Activated CD8-positive, alpha-beta T cell treated with anti-CD3 and anti-CD28 coated beads for 36 hours (primary cell): Measurements from ENCODE around the gene SMIM31. TPM values are rescaled to one million over a fixed set of nuclear protein-coding genes. Genes with fewer than 3 reads are reported as not detected.

ENCODE experiments used
- ATAC-seq: fragments of 200-7000 bp; cut with Tn5 transposase; one replicate; pipeline ENCODE4 v1.10.0; 2021; ENCODE audit warnings: mild to moderate bottlenecking, moderate library complexity
- CTCF ChIA-PET: fragments of 350-600 bp; sonication (Branson Sonifier 250); formaldehyde crosslinking; loops from one replicate; lab custom pipeline; 2021; ENCODE audit warnings: antibody characterized with exemption; lab: Charles Lee
- POLR2A ChIA-PET: fragments of 350-600 bp; sonication (Branson Sonifier 250); formaldehyde crosslinking; loops from one replicate; lab custom pipeline; 2021; ENCODE audit warnings: antibody characterized with exemption; lab: Charles Lee
- DNase-seq: peaks from one replicate; pipeline ENCODE4 v3.0.0-alpha.2; 2020
- H3K27ac Mint-ChIP-seq: one replicate; pipeline ENCODE4 v1.8.0; 2021; ENCODE audit warnings: mild to moderate bottlenecking, mixed read lengths
- H3K27me3 Mint-ChIP-seq: one replicate; pipeline ENCODE4 v1.8.0; 2021; ENCODE audit warnings: mixed read lengths
- H3K36me3 Mint-ChIP-seq: one replicate; pipeline ENCODE4 v1.8.0; 2021; ENCODE audit warnings: low read depth, mixed read lengths
- H3K4me1 Mint-ChIP-seq: one replicate; pipeline ENCODE4 v1.8.0; 2021; ENCODE audit warnings: low read depth, mixed read lengths
- H3K4me3 Mint-ChIP-seq: one replicate; pipeline ENCODE4 v1.8.0; 2021; ENCODE audit warnings: mild to moderate bottlenecking, moderate library complexity, mixed read lengths
- H3K9me3 Mint-ChIP-seq: one replicate; pipeline ENCODE4 v1.8.0; 2021; ENCODE audit warnings: mixed read lengths
- intact Hi-C: fragments of 100-400 bp; cut with micrococcal nuclease; formaldehyde crosslinking; loops from one replicate; pipeline ENCODE4 v1.10.0; 2022
- total RNA-seq, 2 experiments: library from RNA; stranded (reverse); gene quantifications; one replicate each; pipeline ENCODE4 v1.2.3, GENCODE V29; 2021
- TF ChIP-seq, protein P1 (sequence below): fragments of 200-600 bp; IDR thresholded peaks from one replicate; pipeline ENCODE4 v1.8.0; 2022; ENCODE audit warnings: antibody characterized with exemption, mild to moderate bottlenecking

The SMIM31 gene
- total RNA-seq, 2 experiments from 2014 or later, result not detected

GRCh38 chr4:164799410-164799809, 45.5 kb downstream of the SMIM31 start:
- intact Hi-C loops, result no loop called here
- ATAC-seq (no peak), DNase-seq (no peak)
- no peaks in the 10 kb centered on the region for H3K9me3 Mint-ChIP-seq
- H3K4me3 Mint-ChIP-seq, result no peak overlapping the region
- no peaks in the 10 kb centered on the region for H3K36me3 Mint-ChIP-seq
- POLR2A ChIA-PET, result no interaction called here
- TF ChIP-seq, protein P1, sequence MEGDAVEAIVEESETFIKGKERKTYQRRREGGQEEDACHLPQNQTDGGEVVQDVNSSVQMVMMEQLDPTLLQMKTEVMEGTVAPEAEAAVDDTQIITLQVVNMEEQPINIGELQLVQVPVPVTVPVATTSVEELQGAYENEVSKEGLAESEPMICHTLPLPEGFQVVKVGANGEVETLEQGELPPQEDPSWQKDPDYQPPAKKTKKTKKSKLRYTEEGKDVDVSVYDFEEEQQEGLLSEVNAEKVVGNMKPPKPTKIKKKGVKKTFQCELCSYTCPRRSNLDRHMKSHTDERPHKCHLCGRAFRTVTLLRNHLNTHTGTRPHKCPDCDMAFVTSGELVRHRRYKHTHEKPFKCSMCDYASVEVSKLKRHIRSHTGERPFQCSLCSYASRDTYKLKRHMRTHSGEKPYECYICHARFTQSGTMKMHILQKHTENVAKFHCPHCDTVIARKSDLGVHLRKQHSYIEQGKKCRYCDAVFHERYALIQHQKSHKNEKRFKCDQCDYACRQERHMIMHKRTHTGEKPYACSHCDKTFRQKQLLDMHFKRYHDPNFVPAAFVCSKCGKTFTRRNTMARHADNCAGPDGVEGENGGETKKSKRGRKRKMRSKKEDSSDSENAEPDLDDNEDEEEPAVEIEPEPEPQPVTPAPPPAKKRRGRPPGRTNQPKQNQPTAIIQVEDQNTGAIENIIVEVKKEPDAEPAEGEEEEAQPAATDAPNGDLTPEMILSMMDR, result no peak
- no peaks in the 10 kb centered on the region for H3K27me3 Mint-ChIP-seq
- CTCF ChIA-PET, result no interaction called here
- no peaks in the 10 kb centered on the region for H3K4me1 Mint-ChIP-seq
- no peak overlapping the region for H3K27ac Mint-ChIP-seq

- intact Hi-C loops, result no loop called here
- Mint-ChIP-seq H3K27me3 (no peaks in the 10 kb centered on the region), H3K9me3 (no peaks in the 10 kb centered on the region), H3K4me1 (no peaks in the 10 kb centered on the region), H3K36me3 (no peaks in the 10 kb centered on the region), H3K4me3 (no peak overlapping the region), H3K27ac (no peak overlapping the region)
- ChIA-PET POLR2A (no interaction called here), CTCF (no interaction called here)
- DNase-seq (no peak), ATAC-seq (no peak)
- TF ChIP-seq, protein P1, result no peak
Observed at GRCh38 chr4:164800786-164801185, 46.9 kb downstream of the SMIM31 start.

DNA sequence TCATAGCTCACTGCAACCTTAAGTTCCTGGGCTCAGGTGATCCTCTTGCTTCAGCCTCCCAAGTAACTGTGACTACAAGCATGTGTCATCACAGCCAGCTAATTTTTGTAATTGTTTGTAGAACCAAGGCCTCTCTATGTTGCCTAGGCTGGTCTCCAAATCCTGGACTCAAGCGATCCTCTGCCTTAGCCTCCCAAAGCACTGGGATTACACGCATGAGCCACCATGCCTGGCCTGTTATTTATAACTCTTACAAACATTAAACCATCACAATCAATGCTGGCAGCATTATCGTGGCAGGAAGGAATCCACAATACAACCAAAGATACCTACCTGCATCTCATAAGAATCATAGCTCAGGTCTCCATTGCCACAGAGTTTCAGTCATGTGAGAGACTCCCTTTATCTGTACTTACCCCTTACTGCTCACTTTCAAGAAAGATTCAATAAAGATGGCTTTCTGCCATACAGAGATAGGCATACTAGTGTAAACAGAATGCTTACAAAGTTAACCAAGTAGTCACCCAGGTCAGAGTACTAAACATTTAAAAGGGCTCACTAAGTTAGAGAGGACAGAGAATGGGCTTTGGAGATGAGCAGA, 48.5 kb downstream of the SMIM31 start:
- ATAC-seq (no peak), DNase-seq (no peak)
- CTCF ChIA-PET, result interaction anchor here (0.6 kb wide), 1 partner anchor 1358 kb away, joined by 3 read pairs; no protein-coding TSS in a partner anchor
- H3K4me3 Mint-ChIP-seq, result no peak overlapping the region
- POLR2A ChIA-PET, result no interaction called here
- H3K9me3 Mint-ChIP-seq, result no peaks in the 10 kb centered on the region
- intact Hi-C loops, result no loop called here
- H3K36me3 Mint-ChIP-seq, result no peaks in the 10 kb centered on the region
- TF ChIP-seq, protein P1, result no peak
- H3K4me1 Mint-ChIP-seq, result no peaks in the 10 kb centered on the region
- no peaks in the 10 kb centered on the region for H3K27me3 Mint-ChIP-seq
- H3K27ac Mint-ChIP-seq, result no peak overlapping the region

GRCh38 chr4:164803702-164804101, 49.8 kb downstream of the SMIM31 start:
- H3K36me3 Mint-ChIP-seq, result no peaks in the 10 kb centered on the region
- POLR2A ChIA-PET, result no interaction called here
- intact Hi-C loops, result no loop called here
- no peaks in the 10 kb centered on the region for H3K27me3 Mint-ChIP-seq
- H3K27ac Mint-ChIP-seq, result no peak overlapping the region
- H3K9me3 Mint-ChIP-seq, result no peaks in the 10 kb centered on the region
- TF ChIP-seq, protein P1, result no peak
- CTCF ChIA-PET, result no interaction called here
- no peaks in the 10 kb centered on the region for H3K4me1 Mint-ChIP-seq
- DNase-seq (no peak), ATAC-seq (no peak)
- no peak overlapping the region for H3K4me3 Mint-ChIP-seq

DNA sequence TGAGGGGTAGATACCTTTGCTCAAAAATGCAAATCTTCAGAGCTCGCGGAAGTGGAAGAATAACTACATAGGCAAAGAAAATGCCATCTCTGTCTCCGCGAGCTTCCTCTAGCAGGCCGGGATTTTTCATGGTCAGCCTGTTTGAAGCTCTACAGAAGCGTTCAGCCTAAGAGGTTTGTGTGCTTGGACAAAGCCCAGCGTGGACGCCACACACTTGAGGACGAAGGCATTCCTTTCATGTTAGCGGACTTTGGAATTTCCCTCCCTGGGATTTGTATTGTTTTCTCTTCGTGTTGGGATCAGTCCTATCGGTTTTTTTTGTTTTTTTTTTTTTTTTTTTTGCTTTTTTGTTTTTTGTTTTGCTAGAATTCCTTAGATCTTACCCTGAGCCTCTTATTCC, 53.7 kb downstream of the SMIM31 start:
- Mint-ChIP-seq H3K4me1 (no peaks in the 10 kb centered on the region), H3K4me3 (no peak overlapping the region), H3K27ac (no peak overlapping the region), H3K36me3 (no peaks in the 10 kb centered on the region), H3K27me3 (no peaks in the 10 kb centered on the region), H3K9me3 (no peaks in the 10 kb centered on the region)
- ATAC-seq, result no peak
- DNase-seq, result no peak
- CTCF ChIA-PET, result no interaction called here
- intact Hi-C loops, result no loop called here
- TF ChIP-seq, protein P1, result no peak
- POLR2A ChIA-PET, result no interaction called here
